Neural crest cell (in vitro differentiated cells): ENCODE data around the gene PTGR3. TPM values are rescaled to one million over a fixed set of nuclear protein-coding genes. Genes with fewer than 3 reads are reported as not detected.

ENCODE experiments used
- DNase-seq: peaks from one replicate; pipeline ENCODE4 v3.0.0; 2021; ENCODE audit warnings: low read depth, mixed read lengths, low spot score
- H3K27ac Mint-ChIP-seq: one replicate; pipeline ENCODE4 v1.8.0; 2021; ENCODE audit warnings: mild to moderate bottlenecking, mixed read lengths; ENCODE audit not compliant: unreplicated experiment
- H3K27me3 Mint-ChIP-seq: 2 replicates; pipeline ENCODE4 v1.8.0; 2021; ENCODE audit warnings: low read depth, mild to moderate bottlenecking, mixed read lengths
- H3K36me3 Mint-ChIP-seq: 2 replicates; pipeline ENCODE4 v1.8.0; 2021; ENCODE audit warnings: low read depth, mild to moderate bottlenecking, mixed read lengths
- H3K4me1 Mint-ChIP-seq: 2 replicates; pipeline ENCODE4 v1.8.0; 2021; ENCODE audit warnings: mixed read lengths
- H3K4me3 Mint-ChIP-seq: one replicate; pipeline ENCODE4 v1.8.0; 2021; ENCODE audit warnings: mild to moderate bottlenecking, mixed read lengths
- H3K9me3 Mint-ChIP-seq: 2 replicates; pipeline ENCODE4 v1.8.0; 2021; ENCODE audit warnings: mixed read lengths
- total RNA-seq: library from RNA; stranded (reverse); gene quantifications from 2 replicates; pipeline ENCODE4 v1.2.1, GENCODE V29; 2021
- TF ChIP-seq, protein P1 (sequence below): fragments of 200-600 bp; sonication (generic); conservative IDR thresholded peaks from 2 replicates; pipeline ENCODE4 v1.5.0; 2021; ENCODE audit warnings: antibody characterized with exemption, mild to moderate bottlenecking

The PTGR3 gene
- total RNA-seq, 1 donor from 2014 or later = 12.1 TPM

GRCh38 chr18:75183973-75184493, 24.9 kb downstream of the PTGR3 start:
- Mint-ChIP-seq H3K4me1 (no peaks in the 10 kb centered on the region), H3K4me3 (no peak overlapping the region), H3K27ac (no peak overlapping the region), H3K36me3 (no peaks in the 10 kb centered on the region), H3K27me3 (no peaks in the 10 kb centered on the region), H3K9me3 (peaks cover 2% of the 10 kb centered on the region)
- TF ChIP-seq, protein P1, sequence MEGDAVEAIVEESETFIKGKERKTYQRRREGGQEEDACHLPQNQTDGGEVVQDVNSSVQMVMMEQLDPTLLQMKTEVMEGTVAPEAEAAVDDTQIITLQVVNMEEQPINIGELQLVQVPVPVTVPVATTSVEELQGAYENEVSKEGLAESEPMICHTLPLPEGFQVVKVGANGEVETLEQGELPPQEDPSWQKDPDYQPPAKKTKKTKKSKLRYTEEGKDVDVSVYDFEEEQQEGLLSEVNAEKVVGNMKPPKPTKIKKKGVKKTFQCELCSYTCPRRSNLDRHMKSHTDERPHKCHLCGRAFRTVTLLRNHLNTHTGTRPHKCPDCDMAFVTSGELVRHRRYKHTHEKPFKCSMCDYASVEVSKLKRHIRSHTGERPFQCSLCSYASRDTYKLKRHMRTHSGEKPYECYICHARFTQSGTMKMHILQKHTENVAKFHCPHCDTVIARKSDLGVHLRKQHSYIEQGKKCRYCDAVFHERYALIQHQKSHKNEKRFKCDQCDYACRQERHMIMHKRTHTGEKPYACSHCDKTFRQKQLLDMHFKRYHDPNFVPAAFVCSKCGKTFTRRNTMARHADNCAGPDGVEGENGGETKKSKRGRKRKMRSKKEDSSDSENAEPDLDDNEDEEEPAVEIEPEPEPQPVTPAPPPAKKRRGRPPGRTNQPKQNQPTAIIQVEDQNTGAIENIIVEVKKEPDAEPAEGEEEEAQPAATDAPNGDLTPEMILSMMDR = no peak
- DNase-seq = no peak

DNA sequence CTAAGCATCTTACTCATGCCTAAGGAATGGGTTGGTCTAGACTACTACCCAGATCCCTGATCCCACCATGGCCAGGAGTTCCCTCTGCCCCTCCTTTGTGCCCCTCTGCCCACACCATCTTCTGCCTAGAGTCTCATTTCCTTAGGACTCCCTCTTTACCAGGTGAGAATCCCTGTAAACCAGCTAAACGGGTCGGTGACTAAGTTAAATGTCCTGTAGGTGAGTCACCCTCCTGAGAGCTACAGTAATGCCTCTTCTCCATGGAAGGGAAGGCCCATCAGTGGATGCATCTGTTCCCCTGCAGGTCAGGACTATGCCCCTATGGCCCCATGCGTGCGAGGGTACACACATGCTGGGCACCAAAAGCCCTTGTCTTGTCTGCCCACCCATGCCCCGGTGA, 25.4 kb downstream of the PTGR3 start:
- Mint-ChIP-seq H3K4me1 (no peaks in the 10 kb centered on the region), H3K27me3 (no peaks in the 10 kb centered on the region), H3K9me3 (peaks cover 2% of the 10 kb centered on the region), H3K4me3 (no peak overlapping the region), H3K27ac (no peak overlapping the region), H3K36me3 (no peaks in the 10 kb centered on the region)
- no peak for DNase-seq
- TF ChIP-seq, protein P1 = no peak

DNA sequence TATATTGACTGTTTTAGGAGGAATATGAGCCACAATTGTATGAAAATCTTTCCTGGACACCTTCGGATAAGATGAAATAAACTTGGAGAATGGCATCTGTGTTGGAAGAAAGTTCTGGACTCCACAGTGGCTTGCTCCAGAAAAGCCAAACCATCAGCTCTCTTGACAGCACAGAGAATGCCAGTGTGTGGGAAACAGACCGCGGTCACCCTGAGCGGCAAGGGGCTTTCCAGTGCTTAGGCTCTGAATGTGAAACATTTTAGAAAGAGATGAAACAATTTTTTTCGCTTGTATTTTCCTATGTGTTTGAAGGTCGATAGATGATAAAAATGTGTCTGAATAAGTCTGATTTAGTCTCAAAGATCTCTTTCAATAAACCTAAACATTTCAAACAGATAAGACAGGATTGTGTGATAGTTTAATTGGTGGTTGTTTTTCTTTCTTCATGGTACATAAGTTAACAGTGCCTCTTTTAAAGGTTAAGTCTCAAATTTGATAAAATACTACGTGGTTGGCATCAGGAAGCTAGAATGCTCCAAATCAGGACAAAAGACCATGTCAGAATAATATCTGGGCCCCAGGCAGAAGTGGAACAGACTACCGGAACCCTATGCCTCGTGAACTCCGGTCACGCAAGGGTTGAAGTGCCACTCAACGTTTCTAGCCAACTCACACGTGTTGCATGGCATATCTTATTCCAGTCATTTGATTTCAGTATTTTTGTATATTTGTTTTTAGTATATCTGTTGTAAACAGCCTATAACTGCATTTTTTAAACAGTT, 28.9 kb downstream of the PTGR3 start:
- Mint-ChIP-seq H3K4me1 (no peaks in the 10 kb centered on the region), H3K4me3 (no peak overlapping the region), H3K27me3 (no peaks in the 10 kb centered on the region), H3K27ac (no peak overlapping the region), H3K36me3 (no peaks in the 10 kb centered on the region), H3K9me3 (peaks cover 2% of the 10 kb centered on the region)
- TF ChIP-seq, protein P1 = no peak
- no peak for DNase-seq

DNA sequence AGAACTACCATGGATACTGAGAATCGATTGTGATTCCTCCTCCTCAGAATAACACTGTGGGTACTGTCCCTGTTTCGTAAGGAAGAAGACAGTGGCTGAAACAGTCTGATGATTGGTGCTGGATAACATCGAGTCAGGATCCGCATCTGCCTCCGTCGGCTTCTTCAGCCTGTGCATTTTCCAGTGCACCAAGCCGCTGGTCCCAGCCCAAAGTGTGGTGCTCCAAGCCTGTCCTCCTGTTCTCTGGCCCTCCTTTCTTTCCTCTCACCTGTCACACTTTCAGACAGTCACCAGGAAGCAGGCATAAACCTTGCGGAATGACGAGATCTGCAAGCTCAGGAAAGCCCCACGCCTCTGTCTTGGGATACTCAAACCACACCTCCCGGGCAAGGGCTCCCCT, 30.6 kb downstream of the PTGR3 start:
- Mint-ChIP-seq H3K27ac (no peak overlapping the region), H3K36me3 (no peaks in the 10 kb centered on the region), H3K9me3 (peaks cover 2% of the 10 kb centered on the region), H3K4me3 (no peak overlapping the region), H3K4me1 (peaks cover under 1% of the 10 kb centered on the region), H3K27me3 (no peaks in the 10 kb centered on the region)
- TF ChIP-seq, protein P1 = no peak
- DNase-seq = no peak

DNA sequence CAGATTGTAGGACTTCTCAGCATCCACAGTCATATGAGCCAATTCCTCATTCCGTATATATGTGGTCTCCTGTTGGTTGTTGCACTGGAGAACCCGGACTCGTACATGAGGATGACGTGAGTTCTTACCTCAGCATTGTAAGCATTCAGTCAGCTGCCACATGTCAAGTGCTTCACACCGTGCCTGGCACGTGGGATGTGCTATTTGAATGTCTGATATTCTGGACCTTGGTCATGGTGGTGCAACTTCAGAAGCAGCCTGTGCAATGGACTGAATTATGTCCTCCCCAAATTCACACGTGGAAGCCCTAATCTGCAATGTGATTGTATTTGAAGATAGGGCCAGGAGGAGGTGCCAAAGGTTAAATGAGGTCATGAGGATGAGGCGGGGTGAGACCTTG, 32.1 kb downstream of the PTGR3 start:
- Mint-ChIP-seq H3K9me3 (peaks cover 2% of the 10 kb centered on the region), H3K27me3 (no peaks in the 10 kb centered on the region), H3K4me1 (peaks cover 13% of the 10 kb centered on the region), H3K27ac (no peak overlapping the region), H3K36me3 (no peaks in the 10 kb centered on the region), H3K4me3 (no peak overlapping the region)
- TF ChIP-seq, protein P1 = no peak
- no peak for DNase-seq
